GM12878 (cell line): ENCODE measurements around the gene RNASE7. TPM values are rescaled to one million over a fixed set of nuclear protein-coding genes. Genes with fewer than 3 reads are reported as not detected.

Experiments used
- CREM ChIP-seq: IDR thresholded peaks from 2 replicates; pipeline ENCODE4 v1.6.1; 2014; ENCODE audit warnings: antibody characterized with exemption, low read depth
- SMC3 ChIP-seq: IDR thresholded peaks from 2 replicates; pipeline ENCODE4 v1.6.1; 2011; ENCODE audit warnings: low read length, improper control_type of control experiment, borderline replicate concordance
- polyA plus RNA-seq, 11 experiments: library from polyadenylated mRNA; depleted of rRNA in 4 of 11; unstranded in 6 of 11; stranded (reverse) in 5 of 11; fragments of >200 nt; fragmentation: Nextera tagmentation in 4 of 11; fragmentation: Illumina TruSeq in 1 of 11; extraction: Ambion mirVana in 4 of 11; extraction: Trizol in 1 of 11; gene quantifications; 1 replicate in 1 of 11; 2 replicates in 10 of 11; pipeline versions ENCODE4 v1.2.1 to v1.2.3, GENCODE V29; 2011 to 2016; ENCODE audit warnings: inconsistent platforms in 2 of 11, missing spikeins in 2 of 11, low read depth in 1 of 11
- total RNA-seq, 4 experiments: library from RNA; depleted of rRNA in 3 of 4; stranded (reverse); fragments of >200 nt in 3 of 4; fragmentation: Illumina TruSeq in 1 of 4; extraction: Trizol in 1 of 4; gene quantifications; 2 replicates each; pipeline versions ENCODE4 v1.2.1 to v1.2.3, GENCODE V29; 2013 to 2021
- TF ChIP-seq, protein P1 (sequence below): IDR thresholded peaks from 2 replicates; pipeline ENCODE4 v1.6.1; 2012; ENCODE audit warnings: improper control_type of control experiment, low read depth, low read length; ENCODE audit not compliant: insufficient replicate concordance
- TF ChIP-seq, protein P2 (sequence below), 3 experiments: IDR thresholded peaks in 2 of 3; conservative IDR thresholded peaks in 1 of 3; 2 replicates each; pipeline ENCODE4 v1.5.1; 2011; ENCODE audit warnings: low read depth in 3 of 3, low read length in 3 of 3, mild to moderate bottlenecking in 3 of 3, control low read depth in 2 of 3, moderate library complexity in 2 of 3, inconsistent platforms in 1 of 3, mixed read lengths in 1 of 3; ENCODE audit not compliant: control insufficient read depth in 2 of 3, insufficient read depth in 1 of 3; ENCODE audit errors: extremely low read depth in 1 of 3

The RNASE7 gene
- total and polyA plus RNA-seq, 10 of the 15 experiments (the other 5 are each of a cell fraction or from before 2014, with no cell fraction given), result not detected

DNA sequence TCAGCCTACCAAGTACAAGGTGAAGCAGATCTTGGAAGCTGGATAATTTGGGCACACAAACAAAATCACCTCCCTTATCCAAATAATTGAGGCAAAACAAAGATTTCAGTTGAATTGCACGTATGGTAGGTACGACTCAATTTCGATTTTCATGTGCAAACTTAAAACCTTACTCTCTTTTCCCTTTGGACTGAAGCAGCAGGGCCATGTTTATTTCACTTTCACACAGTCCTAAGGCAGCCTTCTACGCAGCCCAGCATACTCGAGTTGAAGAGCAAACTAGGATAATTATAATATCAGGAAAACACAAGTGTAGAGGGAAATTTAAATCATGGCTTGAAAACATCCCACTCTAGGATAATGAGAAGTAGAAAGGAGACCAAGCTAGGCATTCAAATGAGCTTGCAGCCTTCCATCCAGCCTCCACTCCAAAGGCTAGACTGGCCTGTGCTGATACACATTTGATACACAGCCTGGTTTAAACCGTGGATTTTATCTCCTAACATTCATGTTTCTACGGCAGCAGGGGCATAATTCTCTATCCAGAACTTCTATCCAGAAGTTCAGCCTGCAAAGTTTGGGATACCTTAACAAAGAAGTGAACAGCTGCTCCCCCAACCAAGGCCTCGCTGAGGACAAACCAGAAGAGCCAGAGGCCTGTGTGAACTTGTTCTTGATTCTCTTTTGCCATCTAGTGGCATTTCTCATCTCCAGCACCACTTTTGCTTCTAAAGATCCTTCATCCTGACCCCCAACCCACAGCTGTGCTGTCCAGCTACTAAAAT, 2.4 kb upstream of the RNASE7 start (continued):
- TF ChIP-seq, protein P1, sequence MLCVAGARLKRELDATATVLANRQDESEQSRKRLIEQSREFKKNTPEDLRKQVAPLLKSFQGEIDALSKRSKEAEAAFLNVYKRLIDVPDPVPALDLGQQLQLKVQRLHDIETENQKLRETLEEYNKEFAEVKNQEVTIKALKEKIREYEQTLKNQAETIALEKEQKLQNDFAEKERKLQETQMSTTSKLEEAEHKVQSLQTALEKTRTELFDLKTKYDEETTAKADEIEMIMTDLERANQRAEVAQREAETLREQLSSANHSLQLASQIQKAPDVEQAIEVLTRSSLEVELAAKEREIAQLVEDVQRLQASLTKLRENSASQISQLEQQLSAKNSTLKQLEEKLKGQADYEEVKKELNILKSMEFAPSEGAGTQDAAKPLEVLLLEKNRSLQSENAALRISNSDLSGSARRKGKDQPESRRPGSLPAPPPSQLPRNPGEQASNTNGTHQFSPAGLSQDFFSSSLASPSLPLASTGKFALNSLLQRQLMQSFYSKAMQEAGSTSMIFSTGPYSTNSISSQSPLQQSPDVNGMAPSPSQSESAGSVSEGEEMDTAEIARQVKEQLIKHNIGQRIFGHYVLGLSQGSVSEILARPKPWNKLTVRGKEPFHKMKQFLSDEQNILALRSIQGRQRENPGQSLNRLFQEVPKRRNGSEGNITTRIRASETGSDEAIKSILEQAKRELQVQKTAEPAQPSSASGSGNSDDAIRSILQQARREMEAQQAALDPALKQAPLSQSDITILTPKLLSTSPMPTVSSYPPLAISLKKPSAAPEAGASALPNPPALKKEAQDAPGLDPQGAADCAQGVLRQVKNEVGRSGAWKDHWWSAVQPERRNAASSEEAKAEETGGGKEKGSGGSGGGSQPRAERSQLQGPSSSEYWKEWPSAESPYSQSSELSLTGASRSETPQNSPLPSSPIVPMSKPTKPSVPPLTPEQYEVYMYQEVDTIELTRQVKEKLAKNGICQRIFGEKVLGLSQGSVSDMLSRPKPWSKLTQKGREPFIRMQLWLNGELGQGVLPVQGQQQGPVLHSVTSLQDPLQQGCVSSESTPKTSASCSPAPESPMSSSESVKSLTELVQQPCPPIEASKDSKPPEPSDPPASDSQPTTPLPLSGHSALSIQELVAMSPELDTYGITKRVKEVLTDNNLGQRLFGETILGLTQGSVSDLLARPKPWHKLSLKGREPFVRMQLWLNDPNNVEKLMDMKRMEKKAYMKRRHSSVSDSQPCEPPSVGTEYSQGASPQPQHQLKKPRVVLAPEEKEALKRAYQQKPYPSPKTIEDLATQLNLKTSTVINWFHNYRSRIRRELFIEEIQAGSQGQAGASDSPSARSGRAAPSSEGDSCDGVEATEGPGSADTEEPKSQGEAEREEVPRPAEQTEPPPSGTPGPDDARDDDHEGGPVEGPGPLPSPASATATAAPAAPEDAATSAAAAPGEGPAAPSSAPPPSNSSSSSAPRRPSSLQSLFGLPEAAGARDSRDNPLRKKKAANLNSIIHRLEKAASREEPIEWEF, result no peak
- TF ChIP-seq CREM (no peak), SMC3 (peak; percentile 60; the same call in 1 of the 2 replicates)
- TF ChIP-seq, protein P2, sequence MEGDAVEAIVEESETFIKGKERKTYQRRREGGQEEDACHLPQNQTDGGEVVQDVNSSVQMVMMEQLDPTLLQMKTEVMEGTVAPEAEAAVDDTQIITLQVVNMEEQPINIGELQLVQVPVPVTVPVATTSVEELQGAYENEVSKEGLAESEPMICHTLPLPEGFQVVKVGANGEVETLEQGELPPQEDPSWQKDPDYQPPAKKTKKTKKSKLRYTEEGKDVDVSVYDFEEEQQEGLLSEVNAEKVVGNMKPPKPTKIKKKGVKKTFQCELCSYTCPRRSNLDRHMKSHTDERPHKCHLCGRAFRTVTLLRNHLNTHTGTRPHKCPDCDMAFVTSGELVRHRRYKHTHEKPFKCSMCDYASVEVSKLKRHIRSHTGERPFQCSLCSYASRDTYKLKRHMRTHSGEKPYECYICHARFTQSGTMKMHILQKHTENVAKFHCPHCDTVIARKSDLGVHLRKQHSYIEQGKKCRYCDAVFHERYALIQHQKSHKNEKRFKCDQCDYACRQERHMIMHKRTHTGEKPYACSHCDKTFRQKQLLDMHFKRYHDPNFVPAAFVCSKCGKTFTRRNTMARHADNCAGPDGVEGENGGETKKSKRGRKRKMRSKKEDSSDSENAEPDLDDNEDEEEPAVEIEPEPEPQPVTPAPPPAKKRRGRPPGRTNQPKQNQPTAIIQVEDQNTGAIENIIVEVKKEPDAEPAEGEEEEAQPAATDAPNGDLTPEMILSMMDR (IDR thresholded peaks at IDR 0.05 in 2 of 3, conservative IDR thresholded peaks at IDR 0.05 in 1 of 3; ENCODE audit: control insufficient read depth in 2 of 3, extremely low read depth in 1 of 3, insufficient read depth in 1 of 3, low read depth in 3 of 3, low read length in 3 of 3), result peak; percentile 53 to 60 (median 60)
